GM23248 (cell line): ENCODE results near the gene MOK.

Experiments
- EZH2 ChIP-seq: fragments of 200-600 bp; sonication (generic); IDR thresholded peaks from 2 replicates; pipeline ENCODE4 v1.6.1; 2018; ENCODE audit warnings: antibody characterized with exemption, mild to moderate bottlenecking; ENCODE audit not compliant: insufficient read depth, poor library complexity, severe bottlenecking
- EZH2phosphoT487 ChIP-seq: fragments of 200-600 bp; sonication (generic); IDR thresholded peaks from 2 replicates; pipeline ENCODE4 v1.6.1; 2018; ENCODE audit warnings: antibody characterized with exemption, moderate library complexity, mild to moderate bottlenecking, low read depth; ENCODE audit not compliant: insufficient read depth

- no peak for TF ChIP-seq EZH2
- TF ChIP-seq EZH2phosphoT487, result no peak
Measured at GRCh38 chr14:102229739-102230092, 75.2 kb downstream of the MOK start.
